Tibial artery (tissue), 4 donors: ENCODE results near the gene BAZ2B.
"Not testable (repeated sequence)": the region's sequence is repeated elsewhere in the genome, so short reads cannot be mapped to it uniquely, and the experiment has no call there.

ENCODE experiments used
- DNase-seq, 2 donors: peaks; one replicate each; pipeline ENCODE4 v3.0.0-alpha.2; 2019
- H3K27ac ChIP-seq, 2 donors: fragments of 200-600 bp; sonication (generic) in 1 of 2; 1 replicate in 1 of 2; 2 replicates in 1 of 2; pipeline ENCODE4 v1.5.1; 2018 to 2019; ENCODE audit warnings: mild to moderate bottlenecking in 1 of 2
- H3K27me3 ChIP-seq, 2 donors: fragments of 200-600 bp; sonication (generic) in 1 of 2; one replicate each; pipeline versions ENCODE4 v1.5.1 to v1.6.0; 2016 to 2019
- H3K36me3 ChIP-seq, 3 donors: fragments of 200-600 bp; sonication (generic) in 2 of 3; one replicate each; pipeline ENCODE4 v1.5.1; 2016 to 2019; ENCODE audit warnings: mild to moderate bottlenecking in 2 of 3
- H3K4me1 ChIP-seq, 4 donors: fragments of 200-600 bp; sonication (generic) in 2 of 4; 1 replicate in 3 of 4; 2 replicates in 1 of 4; pipeline ENCODE4 v1.5.1; 2016 to 2019
- H3K4me3 ChIP-seq, 2 donors: fragments of 200-600 bp; sonication (generic) in 1 of 2; 1 replicate in 1 of 2; 2 replicates in 1 of 2; pipeline ENCODE4 v1.5.1; 2018 to 2019; ENCODE audit warnings: mild to moderate bottlenecking in 2 of 2
- H3K9me3 ChIP-seq, 3 donors: fragments of 200-600 bp; sonication (generic) in 1 of 3; one replicate each; pipeline ENCODE4 v1.5.1; 2016 to 2019
- intact Hi-C: fragments of 100-400 bp; cut with DNase I; formaldehyde crosslinking; loops from one replicate; pipeline ENCODE4 v1.15.0; 2023; ENCODE audit warnings: low total_unique reads
- TF ChIP-seq, protein P1 (sequence below), 2 experiments: fragments of 200-600 bp in 1 of 2; fragments of 450-650 bp in 1 of 2; IDR thresholded peaks; one replicate each; pipeline ENCODE4 v1.5.1; 2017 to 2019; ENCODE audit warnings: antibody characterized with exemption in 2 of 2, mild to moderate bottlenecking in 1 of 2, moderate library complexity in 1 of 2

The BAZ2B gene

GRCh38 chr2:159539701-159540100, 76.6 kb downstream of the BAZ2B start:
- Histone ChIP-seq H3K4me3 (no peak overlapping the region), H3K27me3 (no peaks in the 10 kb centered on the region), H3K36me3 (peaks cover 16 to 17% (median 17%) of the 10 kb centered on the region in 3 donors), H3K27ac (no peak overlapping the region), H3K9me3 (peaks cover 0 to 12% (median 8%) of the 10 kb centered on the region in 3 donors), H3K4me1 (no peaks in the 10 kb centered on the region)
- TF ChIP-seq, protein P1, sequence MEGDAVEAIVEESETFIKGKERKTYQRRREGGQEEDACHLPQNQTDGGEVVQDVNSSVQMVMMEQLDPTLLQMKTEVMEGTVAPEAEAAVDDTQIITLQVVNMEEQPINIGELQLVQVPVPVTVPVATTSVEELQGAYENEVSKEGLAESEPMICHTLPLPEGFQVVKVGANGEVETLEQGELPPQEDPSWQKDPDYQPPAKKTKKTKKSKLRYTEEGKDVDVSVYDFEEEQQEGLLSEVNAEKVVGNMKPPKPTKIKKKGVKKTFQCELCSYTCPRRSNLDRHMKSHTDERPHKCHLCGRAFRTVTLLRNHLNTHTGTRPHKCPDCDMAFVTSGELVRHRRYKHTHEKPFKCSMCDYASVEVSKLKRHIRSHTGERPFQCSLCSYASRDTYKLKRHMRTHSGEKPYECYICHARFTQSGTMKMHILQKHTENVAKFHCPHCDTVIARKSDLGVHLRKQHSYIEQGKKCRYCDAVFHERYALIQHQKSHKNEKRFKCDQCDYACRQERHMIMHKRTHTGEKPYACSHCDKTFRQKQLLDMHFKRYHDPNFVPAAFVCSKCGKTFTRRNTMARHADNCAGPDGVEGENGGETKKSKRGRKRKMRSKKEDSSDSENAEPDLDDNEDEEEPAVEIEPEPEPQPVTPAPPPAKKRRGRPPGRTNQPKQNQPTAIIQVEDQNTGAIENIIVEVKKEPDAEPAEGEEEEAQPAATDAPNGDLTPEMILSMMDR (IDR thresholded peaks at IDR 0.05), result no peak
- no peak for DNase-seq
- intact Hi-C loops, result no loop called here

DNA sequence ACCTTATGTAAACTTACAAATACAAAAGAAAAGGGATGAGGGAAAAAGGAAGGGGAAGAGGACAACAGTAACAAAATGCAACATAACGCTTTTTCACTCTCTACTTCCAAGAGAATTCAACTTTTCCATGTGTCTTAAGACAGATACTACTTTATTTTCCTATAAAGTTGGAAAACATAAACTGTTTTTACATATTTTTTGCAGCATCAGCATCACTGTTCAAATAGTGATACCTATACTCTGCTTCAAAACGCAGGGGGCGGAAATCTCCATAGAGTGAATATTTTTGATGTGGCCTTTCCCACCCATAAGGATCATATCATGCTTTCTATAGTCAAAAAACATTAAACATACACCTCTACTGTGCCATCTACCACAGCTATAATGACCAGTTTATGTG, 77.5 kb downstream of the BAZ2B start:
- H3K9me3 ChIP-seq, result peaks cover 0 to 12% (median 8%) of the 10 kb centered on the region in 3 donors
- H3K27ac ChIP-seq, result no peak overlapping the region
- H3K4me3 ChIP-seq, result no peak overlapping the region
- no peaks in the 10 kb centered on the region for H3K4me1 ChIP-seq
- no peaks in the 10 kb centered on the region for H3K27me3 ChIP-seq
- H3K36me3 ChIP-seq, result peaks cover 12 to 17% (median 16%) of the 10 kb centered on the region in 3 donors
- no peak for DNase-seq
- TF ChIP-seq, protein P1 (IDR thresholded peaks at IDR 0.05), result no peak
- intact Hi-C loops, result no loop called here

DNA sequence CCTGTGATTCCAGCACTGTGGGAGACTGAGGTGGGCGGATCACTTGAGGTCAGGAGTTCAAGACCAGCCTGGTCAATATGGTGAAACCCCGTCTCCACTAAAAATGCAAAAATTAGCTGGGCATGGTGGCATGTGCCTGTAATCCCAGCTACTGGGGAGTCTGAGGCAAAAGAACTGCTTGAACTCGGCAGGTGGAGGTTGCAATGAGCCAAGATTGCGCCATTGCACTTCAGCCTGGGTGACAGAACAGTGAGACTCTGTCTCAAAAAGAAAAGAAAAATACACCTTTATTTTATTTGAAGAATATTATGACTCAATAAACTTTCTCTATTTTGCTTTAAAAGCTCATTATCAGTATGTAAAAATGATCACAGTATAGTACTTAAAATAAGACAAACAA, 81.1 kb downstream of the BAZ2B start:
- intact Hi-C loops, H3K9me3 ChIP-seq, H3K4me3 ChIP-seq, H3K27me3 ChIP-seq, H3K27ac ChIP-seq, DNase-seq, H3K36me3 ChIP-seq, H3K4me1 ChIP-seq: not testable (repeated sequence)

DNA sequence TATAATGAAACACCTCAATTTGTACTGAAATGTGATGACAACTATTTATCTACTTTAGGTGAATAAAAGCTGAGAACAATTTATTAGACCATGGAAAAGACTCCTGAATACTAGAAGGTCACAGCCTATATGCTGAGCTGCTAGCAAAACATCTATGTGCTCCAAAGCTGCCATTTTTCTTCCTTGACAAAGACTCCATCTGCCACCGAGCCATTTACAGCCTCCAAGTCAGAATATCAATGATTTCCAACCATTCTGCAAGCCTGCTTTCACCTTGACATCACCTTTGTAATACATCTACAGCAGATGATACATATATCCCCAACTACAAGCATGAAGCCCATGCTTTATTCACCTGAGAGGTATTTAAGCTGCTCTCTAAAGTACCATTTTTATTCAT, 84.9 kb downstream of the BAZ2B start:
- Histone ChIP-seq H3K4me1 (no peaks in the 10 kb centered on the region), H3K27me3 (no peaks in the 10 kb centered on the region), H3K9me3 (no peaks in the 10 kb centered on the region), H3K27ac (no peak overlapping the region), H3K36me3 (no peaks in the 10 kb centered on the region), H3K4me3 (no peak overlapping the region)
- intact Hi-C loops, result no loop called here
- TF ChIP-seq, protein P1 (IDR thresholded peaks at IDR 0.05), result no peak
- no peak for DNase-seq

- TF ChIP-seq, protein P1 (IDR thresholded peaks at IDR 0.05), result no peak
- no peak overlapping the region for H3K4me3 ChIP-seq
- H3K27ac ChIP-seq, result no peak overlapping the region
- no peaks in the 10 kb centered on the region for H3K4me1 ChIP-seq
- DNase-seq, result no peak
- H3K36me3 ChIP-seq, result no peaks in the 10 kb centered on the region
- H3K9me3 ChIP-seq, result no peaks in the 10 kb centered on the region
- intact Hi-C loops, result no loop called here
- no peaks in the 10 kb centered on the region for H3K27me3 ChIP-seq
Measured at GRCh38 chr2:159526433-159526832, 89.9 kb downstream of the BAZ2B start.

GRCh38 chr2:159525012-159525411, 91.3 kb downstream of the BAZ2B start:
- no peak overlapping the region for H3K27ac ChIP-seq
- intact Hi-C loops, result no loop called here
- no peak overlapping the region for H3K4me3 ChIP-seq
- TF ChIP-seq, protein P1 (IDR thresholded peaks at IDR 0.05), result no peak
- no peaks in the 10 kb centered on the region for H3K27me3 ChIP-seq
- DNase-seq, result no peak
- no peaks in the 10 kb centered on the region for H3K4me1 ChIP-seq
- H3K36me3 ChIP-seq, result no peaks in the 10 kb centered on the region
- no peaks in the 10 kb centered on the region for H3K9me3 ChIP-seq
